HK-2 (cell line): ENCODE data around the gene PRRT3.

Experiments
- DNase-seq: peaks from one replicate; pipeline ENCODE4 v3.0.0-alpha.2; 2018; ENCODE audit not compliant: unreplicated experiment

The PRRT3 gene

GRCh38 chr3:9951962-9952805 is at the start of gene PRRT3:
Gene PRRT3, minus strand, starts transcription at chr3:9952408. Its CDS starts 2,293 bp downstream, at chr3:9950115.
- DNase-seq, result peak; percentile 27

GRCh38 chr3:10000686-10001085 is 48.5 kb upstream of the PRRT3 start:
- no peak for DNase-seq

DNA sequence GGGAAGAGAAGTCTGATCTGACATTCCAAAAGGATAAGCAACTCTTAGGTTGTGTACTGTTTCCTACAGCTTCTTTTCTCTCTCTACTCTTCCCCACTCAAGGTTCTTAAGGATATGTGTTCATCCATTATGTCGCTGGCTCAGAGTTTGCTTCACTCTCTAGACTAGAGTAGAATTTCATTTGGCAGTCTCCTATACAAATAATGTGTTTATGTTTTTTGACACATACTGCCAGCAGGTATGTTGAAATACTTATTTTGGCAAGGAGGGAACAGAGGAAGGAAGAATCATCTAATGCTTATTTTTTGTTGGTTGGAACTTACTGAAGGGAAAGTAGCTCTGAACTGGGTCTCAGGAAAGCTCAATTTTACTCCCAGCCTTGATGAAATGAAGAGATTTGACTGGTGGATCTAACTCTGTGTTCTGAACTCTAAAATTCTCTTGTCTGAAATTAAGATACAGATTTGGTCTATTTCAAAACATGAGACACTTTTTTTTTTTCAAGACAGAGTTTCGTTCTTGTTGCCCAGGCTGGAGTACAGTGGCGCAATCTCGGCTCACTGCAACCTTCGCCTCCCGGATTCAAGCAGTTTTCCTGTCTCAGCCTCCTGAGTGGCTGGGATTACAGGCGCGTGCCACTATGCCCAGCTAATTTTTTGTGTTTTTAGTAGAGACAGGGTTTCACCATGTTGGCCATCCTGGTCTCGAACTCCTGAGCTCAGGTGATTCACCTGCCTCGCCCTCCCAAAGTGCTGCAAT is 42.1 kb upstream of the PRRT3 start:
- DNase-seq, result no peak

GRCh38 chr3:9986230-9986725 is 34.1 kb upstream of the PRRT3 start:
- DNase-seq, result no peak

- DNase-seq, result no peak
These were observed 28.0 kb upstream of the PRRT3 start for GRCh38 chr3:9980251-9980650.

- no peak for DNase-seq
These were observed 26.6 kb upstream of the PRRT3 start for GRCh38 chr3:9978710-9979305.

DNA sequence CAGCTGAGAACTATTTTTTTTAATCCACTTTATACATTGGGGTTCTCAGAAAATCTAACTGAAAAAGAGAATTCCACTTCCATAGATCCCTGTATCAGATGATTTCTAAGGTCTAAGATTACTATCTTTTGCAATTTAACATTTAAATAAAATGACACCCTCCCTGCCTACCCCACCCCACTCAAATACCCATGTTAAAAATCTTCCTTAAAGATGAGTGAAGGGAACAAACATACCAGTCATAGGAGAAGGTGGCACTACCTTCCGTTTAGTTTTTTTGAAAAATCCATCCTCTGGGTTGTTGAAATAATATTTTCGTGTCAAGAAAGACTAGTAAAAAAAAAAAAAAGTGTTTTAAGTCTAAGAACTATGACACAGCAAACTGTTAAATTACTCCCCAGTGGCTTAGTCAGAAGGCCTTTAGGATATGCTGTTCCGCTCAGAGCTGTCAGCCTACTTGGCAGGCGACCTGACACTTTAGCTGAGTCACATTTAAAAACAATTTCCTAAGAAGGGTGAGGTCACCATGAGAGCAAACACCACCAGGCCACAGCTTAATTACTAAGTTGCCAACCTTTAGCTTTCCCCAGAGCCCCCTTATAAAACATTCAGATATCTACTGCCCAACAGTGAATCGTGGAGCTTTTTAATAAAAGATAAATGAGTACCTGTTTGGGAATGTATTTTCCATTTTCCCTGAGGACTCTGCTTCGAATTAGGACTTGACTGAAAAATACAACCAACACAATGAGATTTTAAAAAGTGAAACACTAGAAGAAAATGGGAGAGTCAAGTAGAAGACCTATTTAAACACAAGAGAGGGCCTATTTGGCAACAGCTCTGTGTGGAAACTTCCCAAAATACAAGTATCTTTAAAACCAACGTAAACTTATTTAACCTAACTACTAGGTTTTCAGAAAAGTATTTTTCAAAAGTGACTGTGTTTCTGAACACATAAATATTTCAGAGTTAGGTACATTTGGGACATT is 24.8 kb upstream of the PRRT3 start:
- DNase-seq, result peak; percentile 55

DNA sequence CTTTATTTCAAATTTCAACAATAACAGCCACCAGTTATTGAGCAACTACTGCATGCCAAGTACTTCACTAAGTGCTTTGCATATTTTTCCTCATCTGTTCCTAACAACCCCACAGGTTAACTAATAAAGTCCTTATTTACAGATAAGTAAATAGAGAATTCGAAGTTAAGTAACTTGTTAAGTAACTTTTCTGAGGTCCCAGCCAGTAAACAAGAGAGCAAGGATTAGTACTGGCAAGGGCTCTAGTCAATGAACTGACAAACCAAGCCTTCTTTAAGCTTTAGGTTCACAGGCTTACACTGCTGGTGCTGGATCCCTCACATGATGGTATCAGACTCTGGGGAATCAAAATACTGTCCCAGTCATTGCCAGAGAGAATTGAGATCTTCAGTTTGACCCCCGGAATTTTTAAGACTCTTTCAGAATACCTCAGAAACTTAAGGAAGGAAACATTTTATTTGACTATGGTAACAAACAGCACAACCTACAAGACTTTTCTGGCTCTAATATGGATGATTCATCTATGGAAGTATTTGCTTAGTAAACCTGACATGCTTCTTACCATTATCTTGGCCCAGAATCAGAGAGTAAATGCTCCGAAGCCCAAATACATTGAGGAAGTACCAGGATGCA is 17.9 kb upstream of the PRRT3 start:
- DNase-seq, result no peak

DNA sequence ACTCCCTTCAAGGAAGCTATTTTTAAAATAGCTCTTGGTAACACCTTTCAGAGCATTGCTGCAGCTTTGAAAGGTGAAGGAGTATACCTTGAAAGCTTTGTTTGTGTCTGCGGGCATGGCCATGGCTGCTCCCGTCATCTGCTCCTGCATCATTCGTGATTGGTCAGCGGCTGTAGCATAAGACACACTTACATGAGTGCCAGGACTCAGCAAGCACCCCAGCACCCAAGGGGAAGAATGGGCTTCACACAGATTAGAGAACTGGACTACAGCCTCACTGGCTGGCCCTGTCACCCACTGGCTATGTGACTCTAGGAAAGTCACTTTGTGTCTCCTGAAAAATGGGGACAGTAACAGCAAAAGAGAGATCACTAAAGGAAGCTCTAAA is 17.4 kb upstream of the PRRT3 start:
- DNase-seq, result no peak

DNA sequence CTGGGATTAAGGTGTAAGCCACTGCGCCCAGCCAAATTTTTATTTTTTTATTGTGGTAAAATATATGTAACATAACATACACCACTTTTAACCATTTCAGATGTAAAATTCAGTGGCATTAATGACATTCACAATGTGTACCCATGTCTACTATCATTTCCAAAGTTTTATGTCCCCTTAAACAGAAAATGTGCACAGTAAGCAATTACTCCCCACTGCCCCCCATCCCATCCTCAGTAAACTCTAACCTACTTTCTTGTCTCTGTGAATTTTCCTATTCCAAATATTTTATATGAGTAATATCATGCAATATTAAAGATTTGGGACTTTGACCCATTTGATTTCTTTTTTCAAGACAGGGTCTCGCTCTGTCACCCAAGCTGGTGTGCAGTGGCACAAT is 14.6 kb upstream of the PRRT3 start:
- no peak for DNase-seq

- DNase-seq, result no peak
These were observed 13.1 kb upstream of the PRRT3 start for GRCh38 chr3:9965200-9965875.

GRCh38 chr3:9957214-9957613 is 5.0 kb upstream of the PRRT3 start:
- DNase-seq, result no peak

DNA sequence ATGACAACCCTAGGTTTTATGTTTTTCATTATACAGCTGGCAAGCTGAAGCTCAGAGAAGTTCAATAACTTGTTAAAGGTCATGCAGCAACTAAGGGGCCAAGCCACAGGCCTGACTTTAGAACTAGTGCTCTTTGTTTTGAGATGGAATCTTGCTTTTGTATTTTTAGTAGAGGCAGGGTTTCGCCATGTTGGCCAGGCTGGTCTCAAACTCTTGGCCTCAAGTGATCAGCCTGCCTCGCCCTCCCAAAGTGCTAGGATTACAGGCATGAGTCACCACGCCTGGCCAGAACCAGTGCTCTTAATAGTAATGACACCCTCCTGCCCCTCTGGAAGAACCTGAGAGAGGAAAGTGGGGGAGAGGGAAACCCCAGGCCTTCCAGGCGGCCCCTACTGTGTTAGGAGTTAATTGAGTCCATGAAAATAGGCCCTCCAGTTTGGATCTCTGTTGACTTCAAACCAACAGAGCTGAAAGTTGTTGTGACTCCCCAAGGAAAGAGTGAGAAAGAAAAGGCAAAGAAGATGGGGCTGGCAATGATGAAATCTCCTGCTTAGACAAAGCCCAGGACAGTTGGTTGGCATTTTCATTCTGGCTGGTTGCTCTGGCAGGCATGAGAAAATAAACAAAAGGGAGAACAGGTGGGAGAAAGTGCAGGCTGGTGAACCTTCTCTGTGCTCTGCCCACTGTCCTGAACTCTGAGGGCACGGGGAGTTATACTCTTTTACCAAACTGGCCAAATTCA is 3.6 kb upstream of the PRRT3 start:
- DNase-seq, result no peak

GRCh38 chr3:9955067-9955502 is 2.9 kb upstream of the PRRT3 start:
- no peak for DNase-seq

- DNase-seq, result no peak
These were observed 628 bp downstream of the PRRT3 start for GRCh38 chr3:9951598-9951961.

- no peak for DNase-seq
These were observed 1.1 kb downstream of the PRRT3 start for GRCh38 chr3:9951126-9951525.

DNA sequence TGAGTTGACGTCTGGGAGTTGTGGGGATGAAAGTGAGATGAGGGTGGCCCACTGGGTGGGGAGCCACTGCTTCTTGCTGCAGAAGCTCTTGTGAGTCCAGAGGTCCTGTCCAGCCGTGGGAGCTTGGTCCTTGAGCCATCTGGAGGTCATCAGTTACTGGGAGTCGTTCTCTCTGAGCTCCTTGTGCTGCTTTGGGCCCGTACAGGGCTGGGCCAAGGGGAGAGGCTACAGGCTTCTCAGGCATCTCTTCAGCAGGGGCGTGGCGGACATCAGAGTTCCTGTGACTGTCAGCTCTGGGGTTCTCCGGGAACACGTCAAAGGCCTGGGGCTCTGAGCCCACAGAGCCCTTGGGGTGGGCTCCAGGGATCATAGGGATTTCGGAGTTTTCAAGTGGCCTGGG is 2.6 kb downstream of the PRRT3 start:
- DNase-seq, result no peak

DNA sequence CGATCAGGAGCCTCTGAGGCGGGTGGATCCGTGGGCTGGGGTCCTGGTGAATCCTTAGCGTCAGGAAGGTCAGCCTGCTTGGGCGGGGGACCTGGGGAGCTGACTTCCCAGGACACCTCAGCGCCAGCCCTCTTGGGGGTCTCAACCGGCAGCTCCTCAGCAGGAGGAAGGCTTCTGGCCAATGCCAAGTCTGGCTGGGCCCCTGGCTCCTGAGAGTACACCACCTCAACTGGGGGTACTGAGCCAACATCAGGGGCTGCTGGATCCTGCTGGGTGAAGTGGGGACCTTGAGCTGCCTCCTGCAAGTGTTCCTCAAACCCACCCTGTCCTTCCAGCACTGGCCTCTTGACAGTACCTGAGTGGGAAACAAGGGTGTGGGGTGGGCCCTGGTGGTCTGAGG is 3.1 kb downstream of the PRRT3 start:
- no peak for DNase-seq

DNA sequence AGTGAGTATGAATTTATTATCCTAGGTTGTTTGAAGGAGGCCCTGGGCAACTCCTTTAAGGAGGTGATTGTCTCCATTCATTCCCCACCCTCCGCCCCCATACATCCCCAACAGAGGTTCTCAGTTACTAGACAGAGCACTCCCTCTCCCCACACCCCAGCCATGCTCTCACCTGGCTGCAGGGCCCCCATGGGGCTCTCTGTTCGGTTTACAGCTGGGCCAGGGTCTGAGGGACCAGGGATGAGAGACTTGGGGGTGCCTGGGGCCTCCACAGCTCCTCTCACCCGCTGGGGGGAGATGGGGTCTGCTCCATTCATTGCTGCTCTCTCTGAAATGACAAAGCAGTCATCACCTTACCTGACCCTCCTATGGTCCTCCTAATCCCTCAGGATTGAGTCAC is 3.6 kb downstream of the PRRT3 start:
- DNase-seq, result no peak
